Measurements from ENCODE around the gene CDC25B. TPM values are rescaled to one million over a fixed set of nuclear protein-coding genes. Genes with fewer than 3 reads are reported as not detected.
A peak's percentile ranks its signal among the peaks of the same experiment; 100 is the strongest.

CDC25B gene
- total and polyA plus RNA-seq, 2 of the 13 experiments (the other 11 are each of a cell fraction or from before 2014, with no cell fraction given) = 14.5 to 19.4 TPM

DNA sequence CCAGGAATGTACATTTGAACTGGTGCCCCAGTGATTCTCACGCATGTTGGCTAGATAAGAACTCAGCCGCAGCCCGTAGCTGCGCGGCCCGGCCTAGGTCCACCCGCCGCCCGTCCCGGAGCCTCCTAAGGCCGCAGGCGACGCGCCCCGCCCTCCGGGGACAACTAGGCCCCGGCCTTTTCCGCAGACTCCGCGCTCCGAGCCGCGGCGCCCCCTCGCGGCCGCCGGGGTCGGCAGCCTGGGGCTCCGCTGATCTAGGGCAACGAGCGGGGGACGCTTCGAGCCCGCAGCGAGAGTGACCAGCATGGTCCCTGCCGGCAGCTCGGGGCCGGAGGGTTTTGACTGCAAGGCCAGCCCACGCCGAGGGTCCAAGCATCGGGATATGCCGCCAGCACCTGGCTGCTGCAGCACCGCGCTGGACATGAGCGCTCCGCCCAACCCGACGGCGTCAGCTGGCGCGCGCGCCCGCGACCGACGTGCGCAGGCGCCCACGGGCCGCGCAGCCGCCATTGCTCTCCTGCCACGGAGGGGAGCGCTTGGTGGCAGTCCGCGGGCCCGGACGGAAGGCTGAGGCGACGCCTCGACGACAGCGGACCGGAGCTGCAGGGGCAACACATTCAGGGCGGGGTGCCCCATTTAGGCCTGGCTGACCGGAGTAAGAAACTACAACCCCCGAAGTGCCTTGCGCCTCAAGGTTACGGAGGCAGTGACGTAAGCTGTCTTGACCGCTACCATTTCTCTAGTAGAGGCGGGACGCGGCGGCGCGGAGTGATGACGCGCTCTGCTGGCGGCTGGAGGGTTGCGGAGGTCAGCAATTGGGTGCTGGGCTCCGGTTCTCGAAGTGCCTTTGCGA is 24.2 kb downstream of the CDC25B start, which contains the start of gene AP5S1 (continued):
- TF ChIP-seq TFDP2 (CRISPR knock-in tag; IDR thresholded peaks at IDR 0.05) (peak; percentile 92), ZBTB8A (CRISPR knock-in tag; IDR thresholded peaks at IDR 0.05; ENCODE audit: borderline replicate concordance, low read depth) (no peak; the same call in 1 of the 2 replicates), KDM5B (CRISPR knock-in tag; IDR thresholded peaks at IDR 0.05; ENCODE audit: borderline replicate concordance) (peak; percentile 99), MBD4 (IDR thresholded peaks at IDR 0.05; ENCODE audit: borderline replicate concordance, low read length) (no peak), ZSCAN9 (CRISPR knock-in tag; IDR thresholded peaks at IDR 0.05; ENCODE audit: borderline replicate concordance) (peak; percentile 82; the same call in 1 of the 2 replicates), RORA (CRISPR knock-in tag; IDR thresholded peaks at IDR 0.05) (no peak; the same call in 1 of the 2 replicates), CERS6 (CRISPR knock-in tag; IDR thresholded peaks at IDR 0.05) (peak; percentile 95; the same call in 1 of the 2 replicates), NCOA1 (CRISPR knock-in tag; IDR thresholded peaks at IDR 0.05) (peak; percentile 93), SOX5 (CRISPR knock-in tag; IDR thresholded peaks at IDR 0.05; ENCODE audit: borderline replicate concordance) (peak; percentile 43), ZSCAN30 (CRISPR knock-in tag; IDR thresholded peaks at IDR 0.05) (no peak), ZNF17 (CRISPR knock-in tag; IDR thresholded peaks at IDR 0.05) (no peak), NFYB (CRISPR knock-in tag; IDR thresholded peaks at IDR 0.05) (peak; percentile 79), ZNF331 (CRISPR knock-in tag; IDR thresholded peaks at IDR 0.05) (peak; percentile 84), ZNF124 (CRISPR knock-in tag; IDR thresholded peaks at IDR 0.05) (peak; percentile 95), ZNF337 (CRISPR knock-in tag; IDR thresholded peaks at IDR 0.05; ENCODE audit: borderline replicate concordance, low read depth) (no peak; the same call in 1 of the 2 replicates), HOXA9 (CRISPR knock-in tag; IDR thresholded peaks at IDR 0.05; ENCODE audit: borderline replicate concordance) (peak; percentile 97), KLF13 (CRISPR knock-in tag; IDR thresholded peaks at IDR 0.05) (peak; percentile 66; the same call in 1 of the 2 replicates), DPF2 (CRISPR knock-in tag; IDR thresholded peaks at IDR 0.05; ENCODE audit: borderline replicate concordance, low read depth) (peak; percentile 70; the same call in 1 of the 2 replicates), ATRX (CRISPR knock-in tag; IDR thresholded peaks at IDR 0.05; ENCODE audit: borderline replicate concordance) (0 out of 2 replicates have a peak, but pooled peaks have one; percentile 25), ZNF441 (CRISPR knock-in tag; IDR thresholded peaks at IDR 0.05; ENCODE audit: borderline replicate concordance) (peak; percentile 85; the same call in 1 of the 2 replicates), ZNF703 (CRISPR knock-in tag; IDR thresholded peaks at IDR 0.05; ENCODE audit: borderline replicate concordance) (peak; percentile 61; the same call in 1 of the 2 replicates)
- TF ChIP-seq, protein P1, sequence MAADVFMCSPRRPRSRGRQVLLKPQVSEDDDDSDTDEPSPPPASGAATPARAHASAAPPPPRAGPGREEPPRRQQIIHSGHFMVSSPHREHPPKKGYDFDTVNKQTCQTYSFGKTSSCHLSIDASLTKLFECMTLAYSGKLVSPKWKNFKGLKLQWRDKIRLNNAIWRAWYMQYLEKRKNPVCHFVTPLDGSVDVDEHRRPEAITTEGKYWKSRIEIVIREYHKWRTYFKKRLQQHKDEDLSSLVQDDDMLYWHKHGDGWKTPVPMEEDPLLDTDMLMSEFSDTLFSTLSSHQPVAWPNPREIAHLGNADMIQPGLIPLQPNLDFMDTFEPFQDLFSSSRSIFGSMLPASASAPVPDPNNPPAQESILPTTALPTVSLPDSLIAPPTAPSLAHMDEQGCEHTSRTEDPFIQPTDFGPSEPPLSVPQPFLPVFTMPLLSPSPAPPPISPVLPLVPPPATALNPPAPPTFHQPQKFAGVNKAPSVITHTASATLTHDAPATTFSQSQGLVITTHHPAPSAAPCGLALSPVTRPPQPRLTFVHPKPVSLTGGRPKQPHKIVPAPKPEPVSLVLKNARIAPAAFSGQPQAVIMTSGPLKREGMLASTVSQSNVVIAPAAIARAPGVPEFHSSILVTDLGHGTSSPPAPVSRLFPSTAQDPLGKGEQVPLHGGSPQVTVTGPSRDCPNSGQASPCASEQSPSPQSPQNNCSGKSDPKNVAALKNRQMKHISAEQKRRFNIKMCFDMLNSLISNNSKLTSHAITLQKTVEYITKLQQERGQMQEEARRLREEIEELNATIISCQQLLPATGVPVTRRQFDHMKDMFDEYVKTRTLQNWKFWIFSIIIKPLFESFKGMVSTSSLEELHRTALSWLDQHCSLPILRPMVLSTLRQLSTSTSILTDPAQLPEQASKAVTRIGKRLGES (CRISPR knock-in tag; IDR thresholded peaks at IDR 0.05; ENCODE audit: borderline replicate concordance) = peak; percentile 86; the same call in 1 of the 2 replicates
- TF ChIP-seq, protein P2, sequence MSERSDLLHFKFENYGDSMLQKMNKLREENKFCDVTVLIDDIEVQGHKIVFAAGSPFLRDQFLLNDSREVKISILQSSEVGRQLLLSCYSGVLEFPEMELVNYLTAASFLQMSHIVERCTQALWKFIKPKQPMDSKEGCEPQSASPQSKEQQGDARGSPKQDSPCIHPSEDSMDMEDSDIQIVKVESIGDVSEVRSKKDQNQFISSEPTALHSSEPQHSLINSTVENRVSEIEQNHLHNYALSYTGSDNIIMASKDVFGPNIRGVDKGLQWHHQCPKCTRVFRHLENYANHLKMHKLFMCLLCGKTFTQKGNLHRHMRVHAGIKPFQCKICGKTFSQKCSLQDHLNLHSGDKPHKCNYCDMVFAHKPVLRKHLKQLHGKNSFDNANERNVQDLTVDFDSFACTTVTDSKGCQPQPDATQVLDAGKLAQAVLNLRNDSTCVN (CRISPR knock-in tag; IDR thresholded peaks at IDR 0.05; ENCODE audit: borderline replicate concordance) = peak; percentile 68; the same call in 1 of the 2 replicates

All from HepG2 (cell line).